NCI-H446 (cell line): Measurements from ENCODE around the gene TRAF3.

Source experiments
- DNase-seq, 2 experiments: peaks; one replicate each; lab custom pipeline; 2025; lab: John Stamatoyannopoulos, UW

Gene TRAF3

GRCh38 chr14:102908766-102909455 is 131.7 kb downstream of the TRAF3 start:
- DNase-seq, result no peak

- no peak for DNase-seq
These were observed 132.2 kb downstream of the TRAF3 start for GRCh38 chr14:102909462-102909861.

- DNase-seq, result no peak
These were observed 132.7 kb downstream of the TRAF3 start for GRCh38 chr14:102909911-102910310.

- no peak for DNase-seq
These were observed 133.2 kb downstream of the TRAF3 start for GRCh38 chr14:102910442-102910841.

GRCh38 chr14:102911541-102911951 is 134.3 kb downstream of the TRAF3 start:
- no peak for DNase-seq

- DNase-seq, result no peak
These were observed 134.9 kb downstream of the TRAF3 start for GRCh38 chr14:102911991-102912761.

- DNase-seq, result no peak
These were observed 136.3 kb downstream of the TRAF3 start for GRCh38 chr14:102913341-102914211.

GRCh38 chr14:102914474-102915291 is 137.4 kb downstream of the TRAF3 start:
- DNase-seq, result no peak

- DNase-seq, result no peak
These were observed 138.3 kb downstream of the TRAF3 start for GRCh38 chr14:102915292-102916110.

- DNase-seq, result no peak
These were observed 139.3 kb downstream of the TRAF3 start for GRCh38 chr14:102916347-102917055.

- DNase-seq, result no peak
These were observed 139.8 kb downstream of the TRAF3 start for GRCh38 chr14:102917056-102917385.

GRCh38 chr14:102917469-102918211 is 140.4 kb downstream of the TRAF3 start:
- DNase-seq, result peak in 1 of 2 experiments; percentile 70

GRCh38 chr14:102918438-102918837 is 141.2 kb downstream of the TRAF3 start:
- DNase-seq, result no peak

GRCh38 chr14:102920273-102920997 is 143.2 kb downstream of the TRAF3 start:
- no peak for DNase-seq

- DNase-seq, result no peak
These were observed 143.7 kb downstream of the TRAF3 start for GRCh38 chr14:102920998-102921304.

- no peak for DNase-seq
These were observed 145.4 kb downstream of the TRAF3 start, which contains the start of gene AMN for GRCh38 chr14:102922490-102923200. TSS of gene AMN (plus strand) at chr14:102922663. CDS start at chr14:102922689, 26 bp downstream.

GRCh38 chr14:102923201-102923924 is 146.1 kb downstream of the TRAF3 start:
- DNase-seq, result no peak
